NCI-H748 treated with DMSO at 0.1 percent for 48 hours (cell line): ENCODE data around the gene BAZ1B.
"Not testable (repeated sequence)": the region's sequence is repeated elsewhere in the genome, so short reads cannot be mapped to it uniquely, and the experiment has no call there.

Experiments used
- DNase-seq: peaks from one replicate; lab custom pipeline; 2025; lab: John Stamatoyannopoulos, UW

The BAZ1B gene

GRCh38 chr7:73447121-73447733 lies 74.9 kb downstream of the BAZ1B start:
- DNase-seq, result no peak

GRCh38 chr7:73446682-73447081 lies 75.4 kb downstream of the BAZ1B start:
- DNase-seq, result no peak

GRCh38 chr7:73443548-73444255 lies 78.4 kb downstream of the BAZ1B start:
- no peak for DNase-seq

GRCh38 chr7:73442903-73443500 lies 79.1 kb downstream of the BAZ1B start:
- no peak for DNase-seq

GRCh38 chr7:73442222-73442902 lies 79.7 kb downstream of the BAZ1B start:
- DNase-seq, result no peak

- no peak for DNase-seq
Measured at GRCh38 chr7:73439410-73439704, 82.7 kb downstream of the BAZ1B start.

GRCh38 chr7:73438547-73439409 lies 83.3 kb downstream of the BAZ1B start:
- no peak for DNase-seq

- no peak for DNase-seq
Measured at GRCh38 chr7:73437621-73438416, 84.3 kb downstream of the BAZ1B start.

GRCh38 chr7:73437091-73437490 lies 85.0 kb downstream of the BAZ1B start:
- no peak for DNase-seq

GRCh38 chr7:73436031-73436929 lies 85.8 kb downstream of the BAZ1B start:
- no peak for DNase-seq

GRCh38 chr7:73435471-73436009 lies 86.6 kb downstream of the BAZ1B start:
- no peak for DNase-seq

- no peak for DNase-seq
Measured at GRCh38 chr7:73434701-73435069, 87.4 kb downstream of the BAZ1B start.

- no peak for DNase-seq
Measured at GRCh38 chr7:73433924-73434700, 88.0 kb downstream of the BAZ1B start.

- no peak for DNase-seq
Measured at GRCh38 chr7:73432676-73433075, 89.4 kb downstream of the BAZ1B start.

- no peak for DNase-seq
Measured at GRCh38 chr7:73431041-73431835, 90.9 kb downstream of the BAZ1B start.

- DNase-seq, result not testable (repeated sequence)
Measured at GRCh38 chr7:73430540-73430939, 91.6 kb downstream of the BAZ1B start.

GRCh38 chr7:73429622-73430505 lies 92.2 kb downstream of the BAZ1B start:
- DNase-seq, result no peak
